NCI-H1417 (cell line): ENCODE measurements around the gene TENT4B.
"Not testable (repeated sequence)": the region's sequence is repeated elsewhere in the genome, so short reads cannot be mapped to it uniquely, and the experiment has no call there.

Experiments used
- DNase-seq, 3 experiments: peaks; one replicate each; lab custom pipeline; 2025; lab: John Stamatoyannopoulos, UW

TENT4B gene

DNA sequence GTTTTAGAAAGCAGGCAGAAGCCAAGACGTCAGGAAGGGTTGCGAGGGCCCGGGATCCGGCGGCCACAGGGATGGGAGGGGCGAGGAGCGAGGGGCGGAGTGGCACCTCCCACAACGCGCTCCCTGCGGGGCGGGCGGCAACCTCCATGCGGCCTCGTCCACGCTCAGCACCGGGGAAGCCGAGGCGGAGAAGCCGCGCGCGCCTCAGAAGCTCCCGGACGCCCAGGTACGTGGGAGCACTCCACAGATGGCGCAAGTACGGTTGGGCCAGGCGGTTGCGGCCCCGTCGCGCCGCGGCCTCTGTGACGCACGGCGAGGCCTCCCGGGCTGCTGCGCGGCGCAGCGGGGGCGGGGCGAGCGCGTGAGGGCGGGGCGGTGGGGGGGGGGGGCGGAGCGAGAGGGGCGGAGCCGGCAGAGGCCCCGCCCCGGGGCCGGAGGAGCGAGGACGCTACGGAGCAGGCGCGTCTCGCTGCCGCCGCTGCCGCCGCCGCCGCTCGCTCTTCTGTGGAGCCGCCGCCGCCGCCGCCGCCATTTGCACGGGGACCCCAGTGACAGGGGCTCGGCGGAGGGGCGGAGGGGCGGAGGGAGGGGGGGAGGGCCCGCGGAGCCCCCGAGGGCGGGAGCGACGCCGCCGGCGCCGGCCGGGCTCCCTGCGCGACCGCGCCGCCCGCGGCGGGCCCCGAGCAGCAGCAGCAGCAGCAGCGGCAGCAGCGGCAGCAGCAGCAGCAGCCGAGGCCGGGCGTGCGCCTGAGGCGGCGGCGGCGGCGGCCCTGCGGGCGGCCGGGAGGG, at the start of gene TENT4B:
Gene TENT4B, plus strand, starts transcription at position 500 of the 789 bp plus-strand sequence. CDS start 316 bp downstream, outside the sequence.
- DNase-seq, result peak; percentile 61 to 90 (median 87)

DNA sequence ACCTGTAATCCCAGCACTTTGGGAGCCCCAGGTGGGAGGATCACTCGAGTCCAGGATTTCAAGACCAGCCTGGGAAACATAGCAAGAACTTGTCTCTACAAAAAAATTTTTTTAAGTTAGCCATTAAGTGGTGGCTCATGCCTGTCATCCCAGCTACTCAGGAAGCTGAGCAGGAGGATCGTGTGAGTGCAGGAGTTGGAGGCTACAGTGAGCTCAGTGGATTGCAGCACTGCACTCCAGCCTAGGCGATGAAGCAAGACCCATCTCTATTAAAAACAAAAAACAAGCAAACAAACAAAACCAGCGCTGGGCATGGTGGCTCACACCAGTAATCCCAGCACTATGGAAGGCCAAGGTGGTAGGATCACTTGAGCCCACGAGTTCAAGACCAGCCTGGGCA, 49.3 kb upstream of the TENT4B start:
- DNase-seq, result no peak

DNA sequence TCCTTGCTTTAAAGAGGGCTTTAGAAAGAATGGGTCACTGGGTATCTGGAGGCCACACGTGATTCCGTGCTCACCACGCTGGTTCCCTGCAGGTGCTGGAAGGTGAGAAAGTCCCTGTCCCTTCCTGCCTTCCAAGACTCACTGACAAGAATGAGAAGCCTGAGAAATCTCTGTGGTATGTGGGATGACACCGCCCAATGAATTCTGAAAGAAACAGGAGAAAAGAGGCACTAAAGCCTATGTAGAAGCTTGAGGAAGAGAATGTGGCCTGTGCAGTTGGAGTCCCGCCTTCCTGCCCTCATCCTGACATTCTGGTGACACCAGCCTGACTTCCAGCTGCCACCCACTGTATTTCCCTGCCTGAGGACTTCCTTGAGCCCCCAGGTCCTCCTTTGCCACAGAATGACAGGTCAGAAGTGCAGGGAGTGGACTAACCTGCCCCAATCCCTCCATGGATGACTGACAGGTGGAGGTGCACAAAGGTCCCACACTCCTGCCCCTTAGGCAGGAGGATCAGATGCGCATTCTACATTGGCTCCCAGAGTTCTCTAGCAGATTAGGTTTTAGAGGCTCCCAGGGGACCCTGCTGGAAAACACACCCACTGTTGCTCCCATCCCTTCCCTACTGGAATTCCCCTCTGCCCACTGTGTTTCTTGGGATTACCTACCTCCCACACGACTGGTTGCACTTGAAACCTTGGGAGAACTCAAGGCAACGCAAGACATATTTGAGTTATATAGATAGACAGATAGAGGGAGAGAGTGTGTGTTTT, 38.6 kb upstream of the TENT4B start:
- no peak for DNase-seq

DNA sequence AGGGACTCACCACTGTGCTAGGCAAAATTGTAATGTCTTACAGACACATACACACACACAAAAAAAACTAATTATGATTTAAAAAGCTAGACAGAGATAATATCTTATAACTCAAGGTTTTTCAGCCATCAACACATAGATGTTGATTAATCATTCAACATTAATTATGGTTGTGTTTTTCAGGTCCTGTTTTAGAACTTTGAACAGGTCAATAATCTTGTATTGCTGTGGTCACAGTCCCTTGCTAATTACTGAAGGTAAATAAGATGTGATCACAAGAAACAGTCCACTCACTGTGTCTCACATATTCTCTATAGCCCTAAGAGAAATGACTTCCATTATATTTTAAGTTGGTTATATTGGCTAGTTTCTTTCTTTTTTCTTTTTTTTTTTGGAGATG, 32.4 kb upstream of the TENT4B start:
- DNase-seq, result no peak

DNA sequence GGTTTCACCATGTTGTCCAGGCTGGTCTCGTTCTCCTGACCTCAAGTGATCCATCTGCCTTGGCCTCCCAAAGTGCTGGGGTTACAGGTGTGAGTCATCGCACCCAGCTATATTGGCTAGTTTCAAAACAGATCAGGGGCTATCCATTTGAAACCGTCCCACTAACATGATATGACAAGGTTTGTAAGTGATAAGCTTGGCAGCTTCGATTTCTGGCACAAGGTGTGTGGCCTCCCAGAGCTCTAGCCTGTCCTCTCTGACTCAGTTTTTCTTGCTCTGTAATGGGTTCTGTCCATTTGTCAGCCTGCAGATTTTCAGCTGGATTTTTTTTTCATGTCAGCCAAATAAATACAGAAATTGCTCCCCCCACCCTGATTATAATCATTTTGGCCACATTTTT, 31.8 kb upstream of the TENT4B start:
- no peak for DNase-seq

DNA sequence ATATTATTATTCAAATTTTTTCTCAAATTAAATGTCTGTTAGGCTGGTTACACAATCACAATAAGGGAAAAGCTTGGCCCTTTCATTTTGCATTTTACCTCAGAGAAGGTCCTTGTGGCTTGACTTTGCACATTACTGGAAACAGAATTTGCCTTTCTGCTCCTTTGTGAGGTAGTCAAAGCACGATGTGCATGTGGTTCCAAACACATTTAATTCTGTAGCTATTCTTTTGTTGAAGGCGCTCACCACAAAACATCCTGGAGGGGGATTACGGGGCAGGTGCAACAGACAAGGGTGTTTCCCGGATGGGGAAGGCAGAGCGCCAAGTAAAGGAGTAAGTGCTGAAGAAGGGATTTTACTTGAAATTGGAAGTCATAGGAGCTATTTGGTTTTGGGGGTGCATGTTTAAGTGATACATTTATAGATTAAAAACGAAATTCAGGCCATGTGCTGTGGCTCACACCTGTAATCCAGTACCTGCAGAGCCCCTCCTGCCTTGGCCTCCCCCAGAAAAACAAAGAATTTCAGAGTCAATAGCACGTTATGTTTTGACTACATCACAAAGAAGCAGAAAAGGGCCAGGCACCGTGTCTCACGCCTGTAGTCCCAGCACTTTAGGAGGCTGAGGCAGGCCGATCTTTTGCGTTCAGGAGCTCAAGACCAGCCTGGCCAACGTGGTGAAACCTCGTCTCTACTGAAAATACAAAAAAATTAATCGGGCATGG, 31.2 kb upstream of the TENT4B start:
- no peak for DNase-seq

DNA sequence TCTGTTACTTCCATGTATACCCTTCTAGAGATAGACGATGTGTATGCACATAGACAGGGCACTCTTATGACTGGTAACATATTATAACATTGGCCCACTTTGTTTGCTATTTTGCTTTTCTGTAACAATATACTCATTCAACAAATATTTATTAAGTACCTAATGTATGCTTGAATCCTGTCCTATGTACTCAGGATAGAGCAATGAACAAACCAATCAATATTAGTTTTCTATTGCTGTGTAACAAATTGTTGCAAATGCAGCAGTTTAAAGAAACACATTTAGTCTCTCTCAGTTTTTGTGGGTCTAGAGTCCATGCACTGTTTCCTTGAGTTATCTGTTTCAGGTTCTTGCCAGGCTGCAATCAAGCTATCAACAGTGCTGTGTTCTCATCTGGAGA, 29.7 kb upstream of the TENT4B start:
- DNase-seq, result no peak

DNA sequence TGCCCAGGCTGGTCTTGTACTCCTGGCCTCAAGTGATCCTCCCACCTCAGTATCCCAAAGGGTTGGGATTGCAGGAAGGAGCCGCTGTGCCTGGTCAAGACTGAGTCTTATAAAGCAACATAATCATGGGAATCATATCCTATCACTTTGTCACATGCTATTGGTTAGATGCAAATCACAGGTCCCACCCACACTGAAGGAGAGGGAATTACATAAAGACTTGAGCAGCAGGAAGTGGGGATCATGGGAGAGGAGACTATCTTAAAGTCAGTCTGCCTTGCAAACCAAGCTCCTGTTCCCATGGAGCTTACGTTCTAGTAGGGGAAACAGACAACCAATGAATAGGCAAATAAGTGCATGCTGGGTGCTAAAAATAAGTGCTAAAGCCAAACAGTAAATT, 28.3 kb upstream of the TENT4B start:
- no peak for DNase-seq

DNA sequence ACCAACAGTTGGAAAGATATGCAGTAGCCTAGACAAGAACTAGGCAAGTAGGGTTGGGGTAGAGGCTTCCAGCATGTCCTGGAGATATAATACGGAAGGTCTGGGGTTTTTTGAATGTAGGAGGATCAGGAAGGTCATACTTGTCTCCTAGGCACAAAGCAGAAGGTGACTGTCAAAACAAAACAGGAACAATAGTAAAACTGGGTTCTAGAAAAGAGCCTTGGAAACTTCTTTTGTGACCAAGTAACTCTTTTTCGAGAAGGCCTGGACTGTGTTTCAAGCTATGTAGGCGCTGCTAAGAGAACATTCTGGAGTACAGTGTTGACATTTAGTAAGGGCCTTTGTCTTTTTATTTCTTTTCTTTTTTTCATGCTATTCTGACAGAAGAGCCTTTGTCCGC, 26.9 kb upstream of the TENT4B start:
- DNase-seq, result no peak

DNA sequence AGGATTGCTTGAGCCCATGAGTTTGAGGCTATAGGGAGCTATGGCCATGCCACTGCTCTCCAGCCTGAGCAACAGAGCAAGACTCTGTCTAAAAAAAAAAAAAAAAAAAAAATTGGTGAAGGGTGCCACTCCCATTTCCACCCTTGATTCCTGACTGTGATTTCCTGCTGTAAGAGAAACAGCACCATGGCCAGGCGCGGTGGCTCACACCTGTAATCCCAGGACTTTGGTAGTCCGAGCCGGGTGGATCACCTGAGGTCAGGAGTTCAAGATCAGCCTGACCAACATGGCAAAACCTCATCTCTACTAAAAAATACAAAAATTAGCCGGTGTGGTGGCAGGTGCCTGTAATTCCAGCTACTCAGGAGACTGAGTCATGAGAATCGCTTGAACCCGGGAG, 20.5 kb upstream of the TENT4B start:
- not testable (repeated sequence) for DNase-seq

DNA sequence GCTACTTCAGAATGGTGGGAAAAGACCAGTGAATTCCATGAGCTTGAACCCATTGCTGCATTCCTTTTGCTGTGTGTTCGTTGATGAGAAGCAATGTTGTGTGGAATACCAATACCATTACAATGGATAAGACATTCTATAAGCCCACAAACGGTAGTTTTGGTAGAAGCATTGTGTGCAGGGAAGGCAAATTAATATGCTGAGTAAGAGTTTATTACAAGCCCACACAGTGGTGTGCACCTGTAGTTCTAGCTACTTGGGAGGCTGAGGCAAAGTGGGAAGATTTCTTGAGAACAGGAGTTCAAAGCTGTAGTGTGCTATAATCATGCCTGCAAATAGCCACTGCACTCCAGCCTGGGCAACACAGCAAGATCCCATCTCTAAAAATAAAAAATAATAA, 19.9 kb upstream of the TENT4B start:
- DNase-seq, result no peak

DNA sequence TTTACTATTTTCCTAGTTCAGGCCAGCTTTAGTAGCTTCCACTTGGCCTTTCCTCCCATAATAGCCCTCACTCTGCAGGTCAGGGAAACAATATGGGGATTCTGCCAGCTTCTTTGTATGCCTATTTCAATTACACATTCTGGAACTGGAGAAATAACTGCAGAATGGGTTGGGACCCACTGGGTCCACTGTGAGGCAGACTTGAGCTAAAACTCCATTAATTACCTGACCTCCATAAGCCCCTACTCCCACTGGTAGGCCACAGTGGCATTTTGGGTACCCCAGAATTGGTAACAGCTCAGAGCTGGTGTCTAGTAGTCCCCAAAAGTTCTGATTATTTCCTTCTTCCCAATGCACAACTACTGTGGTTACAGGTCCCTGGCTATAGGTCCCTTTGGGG, 16.7 kb upstream of the TENT4B start:
- DNase-seq, result no peak

DNA sequence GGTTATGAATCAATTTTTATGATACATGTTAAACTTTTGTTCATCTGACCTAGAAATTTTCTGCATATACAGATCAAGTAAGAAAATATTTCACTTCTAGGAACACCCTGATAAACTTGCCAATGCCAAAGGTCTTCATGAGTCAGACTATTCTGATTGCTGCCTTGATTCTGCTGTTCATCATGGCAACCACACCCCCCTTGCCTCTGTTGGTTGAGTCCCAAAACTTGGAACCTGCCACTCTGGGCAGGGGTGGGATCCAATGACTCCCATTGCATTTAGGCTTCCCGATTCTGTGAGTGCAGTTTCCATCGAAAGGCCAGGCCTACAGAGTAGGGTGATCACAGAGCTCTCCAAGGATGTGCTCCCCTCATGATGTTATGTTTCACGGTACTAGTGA, 15.8 kb upstream of the TENT4B start:
- no peak for DNase-seq

DNA sequence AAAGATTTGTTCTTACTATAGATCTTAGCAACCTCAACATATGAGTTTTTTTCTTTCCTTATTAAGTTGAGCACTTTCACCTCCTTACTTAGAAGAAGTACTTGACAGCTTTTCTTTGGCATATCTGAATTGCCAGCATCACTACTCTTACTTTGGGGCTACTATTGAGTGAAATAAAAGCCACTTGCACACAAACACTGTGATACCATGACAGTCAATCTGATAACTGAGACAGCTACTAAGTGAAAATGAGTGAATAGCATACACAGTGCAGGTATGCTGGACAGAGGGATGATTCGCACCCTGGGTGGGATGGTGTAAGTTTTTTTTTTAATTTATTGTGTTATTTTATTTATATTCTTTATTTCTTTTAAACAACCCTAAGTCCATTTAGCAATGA, 13.5 kb upstream of the TENT4B start:
- DNase-seq, result no peak

DNA sequence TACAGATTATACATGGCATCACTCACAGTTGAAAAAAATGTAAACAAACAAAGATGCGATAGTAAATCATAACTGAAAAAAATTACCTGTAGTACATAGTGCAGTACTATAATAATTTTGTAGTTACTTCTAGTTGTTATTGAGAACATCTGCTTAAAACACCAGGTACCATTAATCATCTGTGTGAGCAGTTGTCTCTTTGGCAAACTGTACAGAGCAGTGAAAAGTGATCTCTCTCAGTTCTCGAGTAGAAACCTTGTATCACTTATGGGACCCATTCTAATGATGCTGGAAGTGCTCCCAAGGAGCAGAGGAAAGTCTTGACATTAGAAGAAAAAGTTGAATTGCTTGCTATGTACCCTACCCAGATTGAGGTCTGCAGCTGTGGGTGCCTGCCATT, 8.9 kb upstream of the TENT4B start:
- no peak for DNase-seq

DNA sequence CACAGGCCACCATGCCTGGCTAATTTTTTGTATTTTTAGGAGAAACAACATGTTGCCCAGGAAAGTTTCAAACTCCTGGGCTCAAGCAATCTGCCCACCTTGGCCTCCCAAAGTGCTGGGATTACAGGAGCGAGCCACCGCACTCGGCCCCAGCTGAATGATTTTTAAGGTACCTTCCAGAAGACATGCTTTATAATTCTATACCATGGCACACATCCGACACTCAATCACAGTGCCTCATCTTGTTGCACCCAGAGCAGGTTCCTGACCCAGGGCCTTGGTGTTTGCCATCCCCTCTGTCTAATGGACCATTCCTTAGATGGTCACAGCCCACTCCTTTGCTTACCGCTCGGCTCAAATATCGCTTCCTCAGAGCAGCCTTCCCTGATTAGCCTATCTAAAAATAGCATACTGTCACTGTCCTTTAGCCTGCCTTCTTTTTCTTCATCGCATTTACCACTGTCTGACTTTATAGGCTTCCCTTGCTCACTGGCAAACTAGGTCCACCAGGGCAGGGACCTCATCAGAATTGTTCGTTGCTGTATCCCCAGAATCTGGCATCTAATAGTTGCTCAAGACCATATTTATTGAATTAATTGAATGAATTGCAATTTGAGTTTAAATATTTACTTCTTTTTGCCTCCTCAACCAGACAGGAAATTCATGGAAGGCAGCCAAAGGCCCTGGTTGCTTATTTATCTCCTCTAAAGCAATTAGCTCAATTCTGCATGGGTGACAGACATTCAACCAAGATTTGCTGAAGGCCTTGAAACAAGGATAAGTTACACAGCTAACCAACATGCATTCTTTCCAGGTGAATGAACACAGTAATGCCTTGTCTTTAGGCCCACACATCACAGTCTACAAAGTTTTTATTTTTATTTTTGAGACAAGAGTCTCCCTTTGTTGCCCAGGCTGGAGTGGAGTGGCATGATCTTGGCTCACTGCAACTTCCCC, 6.3 kb upstream of the TENT4B start:
- DNase-seq, result peak in 1 of 3 experiments; percentile 3

DNA sequence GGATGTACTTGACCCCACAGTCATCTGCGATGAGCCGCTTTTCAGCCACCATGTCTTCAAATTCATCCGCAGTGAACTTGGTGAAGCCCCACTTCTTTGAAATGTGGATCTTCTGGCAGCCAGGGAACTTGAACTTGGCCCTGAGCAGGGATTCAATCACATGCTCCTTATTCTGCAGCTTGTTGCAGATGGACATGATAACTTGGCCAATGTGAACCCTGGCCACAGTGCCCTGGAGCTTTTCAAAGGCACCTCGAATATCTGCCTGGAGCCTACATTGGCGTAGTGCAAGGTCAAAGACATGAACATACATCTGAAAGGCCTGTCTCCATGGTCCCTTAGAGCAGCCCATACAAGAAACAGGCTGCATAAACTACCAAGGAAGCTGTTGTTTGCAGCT, 1.8 kb upstream of the TENT4B start:
- no peak for DNase-seq

DNA sequence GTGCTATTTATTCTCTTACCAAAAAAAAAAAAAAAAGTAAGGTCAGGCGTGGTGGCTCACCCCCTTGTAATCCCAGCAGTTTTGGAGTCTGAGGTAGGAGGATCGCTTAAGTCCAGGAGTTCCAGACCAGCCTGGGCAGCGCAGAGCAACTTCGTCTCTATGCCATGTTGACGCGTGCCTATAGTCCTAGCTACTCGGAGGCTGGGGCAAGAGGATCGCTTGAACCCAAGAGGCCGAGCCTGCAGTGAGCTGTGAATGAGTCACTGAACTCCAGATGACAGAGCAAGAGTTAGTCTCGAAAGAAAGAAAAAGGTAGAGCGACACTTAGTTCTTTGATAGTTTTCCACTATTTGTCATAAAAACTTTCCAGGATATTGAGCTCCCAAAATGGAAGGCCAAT, 1.4 kb upstream of the TENT4B start:
- no peak for DNase-seq

DNA sequence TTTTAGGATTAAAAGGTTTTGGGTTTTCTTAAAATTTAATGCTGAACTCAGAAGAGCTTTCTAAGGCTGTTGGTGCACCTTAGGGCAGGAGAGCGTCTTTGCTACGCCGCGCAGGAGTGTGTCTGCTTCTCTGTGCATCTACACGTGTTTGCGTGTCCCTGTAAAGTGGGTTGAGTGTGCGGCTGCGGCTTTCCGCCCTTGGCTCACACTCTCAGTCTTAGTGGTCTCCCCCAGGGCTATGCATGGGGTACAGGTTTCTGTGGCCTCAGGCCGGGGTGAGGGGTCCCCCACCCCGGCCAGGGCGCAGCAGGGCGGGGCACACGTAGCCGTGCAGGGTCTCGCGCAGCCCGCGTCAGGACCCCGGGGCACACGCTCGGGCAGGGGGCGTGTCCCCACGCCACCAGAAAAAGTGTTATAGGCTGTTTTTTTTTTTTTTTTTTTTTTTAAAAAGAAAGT, 727 bp upstream of the TENT4B start:
- peak in 2 of 3 experiments; percentile 11 to 80 for DNase-seq

DNA sequence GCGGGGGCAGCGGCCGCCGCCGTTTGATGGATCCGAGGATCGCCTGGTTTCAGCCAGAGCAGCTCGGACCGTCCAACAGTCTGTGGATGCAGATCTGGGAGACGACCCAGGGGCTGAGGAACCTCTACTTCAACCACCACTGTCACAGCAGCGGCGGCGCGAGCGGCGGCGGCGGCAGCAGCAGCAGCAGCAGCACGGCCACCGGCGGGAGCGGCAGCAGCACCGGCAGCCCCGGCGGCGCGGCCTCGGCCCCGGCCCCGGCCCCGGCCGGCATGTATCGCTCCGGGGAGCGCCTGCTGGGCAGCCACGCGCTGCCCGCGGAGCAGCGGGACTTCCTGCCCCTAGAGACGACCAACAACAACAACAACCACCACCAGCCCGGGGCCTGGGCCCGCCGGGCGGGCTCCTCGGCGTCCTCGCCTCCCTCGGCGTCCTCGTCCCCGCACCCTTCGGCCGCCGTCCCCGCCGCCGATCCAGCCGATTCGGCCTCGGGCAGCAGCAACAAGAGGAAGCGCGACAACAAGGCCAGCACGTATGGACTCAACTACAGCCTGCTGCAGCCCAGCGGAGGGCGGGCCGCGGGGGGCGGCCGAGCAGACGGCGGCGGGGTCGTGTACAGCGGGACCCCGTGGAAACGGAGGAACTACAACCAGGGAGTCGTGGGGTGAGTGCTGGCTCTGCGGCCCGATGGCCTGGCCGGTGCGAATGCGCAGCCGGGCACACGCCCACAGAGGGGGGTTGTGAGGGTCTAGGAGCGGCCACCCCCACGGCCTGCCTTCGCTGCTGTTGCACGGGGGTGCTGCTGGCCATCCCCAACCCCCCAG, 702 bp downstream of the TENT4B start:
- DNase-seq, result peak in 2 of 3 experiments; percentile 45 to 48
